Measurements from ENCODE around the gene BOD1L2.

BOD1L2 gene

GRCh38 chr18:57137847-57138246 lies 9.0 kb upstream of the BOD1L2 start:
- Mint-ChIP-seq H3K27me3 (ENCODE audit: low read depth) (peaks cover 3% of the 10 kb centered on the region), H3K9me3 (no peaks in the 10 kb centered on the region), H3K4me3 (no peak overlapping the region), H3K27ac (no peak overlapping the region), H3K36me3 (ENCODE audit: low read depth) (no peaks in the 10 kb centered on the region), H3K4me1 (ENCODE audit: low read depth) (no peaks in the 10 kb centered on the region)
- no peak for DNase-seq (ENCODE audit: low spot score)

GRCh38 chr18:57141208-57142129 lies 5.4 kb upstream of the BOD1L2 start:
- no peaks in the 10 kb centered on the region for H3K36me3 Mint-ChIP-seq (ENCODE audit: low read depth)
- no peaks in the 10 kb centered on the region for H3K9me3 Mint-ChIP-seq
- H3K4me3 Mint-ChIP-seq: no peak overlapping the region
- no peak overlapping the region for H3K27ac Mint-ChIP-seq
- H3K4me1 Mint-ChIP-seq (ENCODE audit: low read depth): no peaks in the 10 kb centered on the region
- H3K27me3 Mint-ChIP-seq (ENCODE audit: low read depth): peaks cover 10% of the 10 kb centered on the region
- no peak for DNase-seq (ENCODE audit: low spot score)

GRCh38 chr18:57142324-57142723 lies 4.6 kb upstream of the BOD1L2 start:
- H3K27me3 Mint-ChIP-seq (ENCODE audit: low read depth): peaks cover 10% of the 10 kb centered on the region
- no peaks in the 10 kb centered on the region for H3K9me3 Mint-ChIP-seq
- H3K4me3 Mint-ChIP-seq: no peak overlapping the region
- DNase-seq (ENCODE audit: low spot score): no peak
- H3K36me3 Mint-ChIP-seq (ENCODE audit: low read depth): no peaks in the 10 kb centered on the region
- H3K4me1 Mint-ChIP-seq (ENCODE audit: low read depth): no peaks in the 10 kb centered on the region
- H3K27ac Mint-ChIP-seq: no peak overlapping the region

DNA sequence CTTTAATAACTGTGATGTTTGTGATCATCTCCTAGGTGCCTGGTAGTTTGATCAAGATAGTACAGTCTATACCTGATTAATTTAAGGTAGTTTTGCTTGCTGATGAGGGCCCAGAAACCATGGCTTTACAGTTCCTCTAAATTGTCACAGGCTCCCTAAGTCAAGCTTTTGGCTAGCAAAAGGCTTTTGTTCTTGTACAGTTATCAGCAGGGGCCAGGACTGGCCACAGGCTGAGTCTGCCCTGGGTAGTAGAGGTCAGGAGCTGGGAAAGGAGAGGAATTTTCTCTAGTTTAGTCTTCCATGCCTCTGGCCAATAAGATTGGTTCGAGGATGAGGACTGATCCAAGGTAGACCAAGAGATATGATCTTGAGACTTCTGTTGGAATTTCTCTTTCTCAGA lies 3.6 kb upstream of the BOD1L2 start:
- Mint-ChIP-seq H3K4me3 (no peak overlapping the region), H3K27ac (no peak overlapping the region), H3K4me1 (ENCODE audit: low read depth) (no peaks in the 10 kb centered on the region), H3K9me3 (no peaks in the 10 kb centered on the region), H3K27me3 (ENCODE audit: low read depth) (peaks cover 10% of the 10 kb centered on the region), H3K36me3 (ENCODE audit: low read depth) (no peaks in the 10 kb centered on the region)
- no peak for DNase-seq (ENCODE audit: low spot score)

- no peaks in the 10 kb centered on the region for H3K9me3 Mint-ChIP-seq
- H3K27me3 Mint-ChIP-seq (ENCODE audit: low read depth): peaks cover 25% of the 10 kb centered on the region
- no peak overlapping the region for H3K27ac Mint-ChIP-seq
- no peak for DNase-seq (ENCODE audit: low spot score)
- no peaks in the 10 kb centered on the region for H3K36me3 Mint-ChIP-seq (ENCODE audit: low read depth)
- H3K4me3 Mint-ChIP-seq: no peak overlapping the region
- H3K4me1 Mint-ChIP-seq (ENCODE audit: low read depth): peaks cover 1% of the 10 kb centered on the region
Observed at GRCh38 chr18:57148263-57148662, 1.4 kb downstream of the BOD1L2 start.

DNA sequence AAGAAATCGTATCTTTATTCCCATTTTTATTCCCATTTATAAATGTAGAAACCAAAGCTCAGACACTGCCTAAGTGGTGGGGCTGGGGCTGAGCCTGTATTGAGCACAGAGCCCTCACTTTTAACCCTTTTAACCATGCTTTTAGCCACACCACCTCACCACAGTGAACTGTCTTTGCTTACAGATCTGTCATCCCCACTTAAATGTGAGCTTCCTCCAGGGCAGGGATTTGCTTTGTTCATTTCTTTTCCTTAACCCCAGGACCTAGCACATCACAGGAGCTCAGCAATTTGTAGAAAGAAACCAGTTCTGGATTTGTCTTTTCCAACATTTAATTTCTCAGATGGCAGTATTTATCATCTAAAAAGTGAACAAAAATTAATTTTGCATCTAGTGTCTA lies 2.2 kb downstream of the BOD1L2 start:
- Mint-ChIP-seq H3K27ac (no peak overlapping the region), H3K4me1 (ENCODE audit: low read depth) (peaks cover 1% of the 10 kb centered on the region), H3K9me3 (no peaks in the 10 kb centered on the region), H3K4me3 (no peak overlapping the region), H3K27me3 (ENCODE audit: low read depth) (peaks cover 25% of the 10 kb centered on the region), H3K36me3 (ENCODE audit: low read depth) (no peaks in the 10 kb centered on the region)
- no peak for DNase-seq (ENCODE audit: low spot score)

- DNase-seq (ENCODE audit: low spot score): no peak
- H3K4me3 Mint-ChIP-seq: no peak overlapping the region
- H3K27ac Mint-ChIP-seq: no peak overlapping the region
- no peaks in the 10 kb centered on the region for H3K36me3 Mint-ChIP-seq (ENCODE audit: low read depth)
- H3K9me3 Mint-ChIP-seq: no peaks in the 10 kb centered on the region
- peaks cover 25% of the 10 kb centered on the region for H3K27me3 Mint-ChIP-seq (ENCODE audit: low read depth)
- peaks cover 1% of the 10 kb centered on the region for H3K4me1 Mint-ChIP-seq (ENCODE audit: low read depth)
Observed at GRCh38 chr18:57149531-57149930, 2.6 kb downstream of the BOD1L2 start.

GRCh38 chr18:57150081-57150480 lies 3.2 kb downstream of the BOD1L2 start:
- H3K36me3 Mint-ChIP-seq (ENCODE audit: low read depth): no peaks in the 10 kb centered on the region
- H3K9me3 Mint-ChIP-seq: no peaks in the 10 kb centered on the region
- H3K4me1 Mint-ChIP-seq (ENCODE audit: low read depth): peaks cover 1% of the 10 kb centered on the region
- no peak overlapping the region for H3K4me3 Mint-ChIP-seq
- no peak for DNase-seq (ENCODE audit: low spot score)
- H3K27ac Mint-ChIP-seq: no peak overlapping the region
- peaks cover 25% of the 10 kb centered on the region for H3K27me3 Mint-ChIP-seq (ENCODE audit: low read depth)

- H3K4me1 Mint-ChIP-seq (ENCODE audit: low read depth): peaks cover 1% of the 10 kb centered on the region
- no peak overlapping the region for H3K4me3 Mint-ChIP-seq
- DNase-seq (ENCODE audit: low spot score): no peak
- H3K9me3 Mint-ChIP-seq: no peaks in the 10 kb centered on the region
- no peak overlapping the region for H3K27ac Mint-ChIP-seq
- H3K27me3 Mint-ChIP-seq (ENCODE audit: low read depth): peaks cover 23% of the 10 kb centered on the region
- H3K36me3 Mint-ChIP-seq (ENCODE audit: low read depth): no peaks in the 10 kb centered on the region
Observed at GRCh38 chr18:57150828-57151227, 3.9 kb downstream of the BOD1L2 start.

- H3K9me3 Mint-ChIP-seq: no peaks in the 10 kb centered on the region
- H3K36me3 Mint-ChIP-seq (ENCODE audit: low read depth): no peaks in the 10 kb centered on the region
- DNase-seq (ENCODE audit: low spot score): no peak
- no peak overlapping the region for H3K27ac Mint-ChIP-seq
- peaks cover 4% of the 10 kb centered on the region for H3K4me1 Mint-ChIP-seq (ENCODE audit: low read depth)
- peaks cover 14% of the 10 kb centered on the region for H3K27me3 Mint-ChIP-seq (ENCODE audit: low read depth)
- H3K4me3 Mint-ChIP-seq: no peak overlapping the region
Observed at GRCh38 chr18:57154191-57154830, 7.4 kb downstream of the BOD1L2 start.

DNA sequence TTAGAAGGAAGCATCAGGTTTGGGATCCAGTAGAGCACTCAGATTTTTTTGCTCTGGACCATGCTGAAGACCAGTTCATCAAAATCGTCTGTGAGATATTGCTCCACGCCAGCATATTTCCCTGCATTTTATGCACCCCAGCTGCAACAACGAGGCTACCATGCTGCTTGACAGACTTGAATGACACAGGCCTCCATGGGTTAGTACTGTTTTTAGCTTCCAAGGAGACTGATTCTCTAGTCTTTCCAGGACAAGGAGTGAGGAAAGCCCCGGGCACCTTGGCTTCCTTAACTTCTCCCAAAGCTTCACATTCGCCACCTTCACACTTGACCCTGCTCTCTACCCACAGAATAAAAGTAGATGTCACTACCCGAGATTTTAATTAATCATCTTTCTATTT lies 17.5 kb downstream of the BOD1L2 start:
- H3K36me3 Mint-ChIP-seq (ENCODE audit: low read depth): no peaks in the 10 kb centered on the region
- H3K4me3 Mint-ChIP-seq: no peak overlapping the region
- H3K9me3 Mint-ChIP-seq: no peaks in the 10 kb centered on the region
- no peak overlapping the region for H3K27ac Mint-ChIP-seq
- peaks cover 2% of the 10 kb centered on the region for H3K27me3 Mint-ChIP-seq (ENCODE audit: low read depth)
- H3K4me1 Mint-ChIP-seq (ENCODE audit: low read depth): no peaks in the 10 kb centered on the region
- DNase-seq (ENCODE audit: low spot score): no peak

- H3K27me3 Mint-ChIP-seq (ENCODE audit: low read depth): peaks cover 3% of the 10 kb centered on the region
- no peaks in the 10 kb centered on the region for H3K9me3 Mint-ChIP-seq
- H3K27ac Mint-ChIP-seq: no peak overlapping the region
- DNase-seq (ENCODE audit: low spot score): no peak
- no peaks in the 10 kb centered on the region for H3K4me1 Mint-ChIP-seq (ENCODE audit: low read depth)
- no peak overlapping the region for H3K4me3 Mint-ChIP-seq
- no peaks in the 10 kb centered on the region for H3K36me3 Mint-ChIP-seq (ENCODE audit: low read depth)
Observed at GRCh38 chr18:57167617-57168308, 20.9 kb downstream of the BOD1L2 start.

DNA sequence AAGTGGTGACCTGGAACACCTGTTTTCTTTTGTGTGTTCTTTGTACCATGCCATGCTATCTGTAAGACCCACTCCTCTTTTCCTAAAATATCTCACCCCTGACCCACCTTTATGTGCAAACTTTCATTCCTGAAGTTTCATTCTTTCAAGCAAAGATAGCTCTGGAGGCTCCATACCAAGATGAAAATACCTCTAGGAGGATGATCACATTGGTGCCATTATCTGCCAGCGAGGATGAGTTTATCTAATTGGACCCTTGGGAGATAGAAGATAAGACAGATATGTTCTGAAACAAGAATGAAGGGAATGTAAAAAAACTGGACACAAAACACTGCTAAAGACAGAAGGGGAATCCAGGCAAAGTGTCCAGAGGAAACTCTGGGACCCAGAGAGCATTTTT lies 24.1 kb downstream of the BOD1L2 start:
- H3K27me3 Mint-ChIP-seq (ENCODE audit: low read depth): peaks cover 3% of the 10 kb centered on the region
- H3K27ac Mint-ChIP-seq: no peak overlapping the region
- no peaks in the 10 kb centered on the region for H3K36me3 Mint-ChIP-seq (ENCODE audit: low read depth)
- no peak overlapping the region for H3K4me3 Mint-ChIP-seq
- H3K9me3 Mint-ChIP-seq: peaks cover 6% of the 10 kb centered on the region
- DNase-seq (ENCODE audit: low spot score): no peak
- H3K4me1 Mint-ChIP-seq (ENCODE audit: low read depth): no peaks in the 10 kb centered on the region

GRCh38 chr18:57175532-57175931 lies 28.6 kb downstream of the BOD1L2 start:
- Mint-ChIP-seq H3K36me3 (ENCODE audit: low read depth) (no peaks in the 10 kb centered on the region), H3K4me1 (ENCODE audit: low read depth) (no peaks in the 10 kb centered on the region), H3K27me3 (ENCODE audit: low read depth) (no peaks in the 10 kb centered on the region), H3K9me3 (peaks cover 6% of the 10 kb centered on the region), H3K4me3 (no peak overlapping the region), H3K27ac (no peak overlapping the region)
- no peak for DNase-seq (ENCODE audit: low spot score)

All from T-helper 2 cell treated with Interferon-gamma antibody and Interleukin-4, amounts not matched to agents 5 μg/mL and 100 μg/mL, for 36 hours (primary cell).